Superior temporal gyrus (tissue), 1 donor: ENCODE results near the gene SEC22C.

Experiments
- DNase-seq: peaks from one replicate; pipeline ENCODE4 v3.0.0-alpha.2; 2016; ENCODE audit errors: extremely low spot score

Gene SEC22C

GRCh38 chr3:42498034-42498433, 83.7 kb downstream of the SEC22C start:
- DNase-seq = no peak
